Astrocyte of the hippocampus (primary cell): ENCODE measurements around the gene ATPAF1.
"Not testable (repeated sequence)": the region's sequence is repeated elsewhere in the genome, so short reads cannot be mapped to it uniquely, and the experiment has no call there.

ENCODE experiments used
- DNase-seq: peaks from one replicate; pipeline ENCODE4 v3.0.0; 2011; ENCODE audit warnings: low read depth, low spot score

The ATPAF1 gene

GRCh38 chr1:46667782-46668760, at the start of gene ATPAF1:
ATPAF1 (minus strand) TSS chr1:46668364; CDS start chr1:46668322, 42 bp downstream.
- peak; percentile 87 for DNase-seq

- no peak for DNase-seq
These were observed 49.5 kb upstream of the ATPAF1 start for GRCh38 chr1:46717654-46718053.

- no peak for DNase-seq
These were observed 46.8 kb upstream of the ATPAF1 start for GRCh38 chr1:46714976-46715375.

GRCh38 chr1:46708121-46708520, 40.0 kb upstream of the ATPAF1 start:
- no peak for DNase-seq

DNA sequence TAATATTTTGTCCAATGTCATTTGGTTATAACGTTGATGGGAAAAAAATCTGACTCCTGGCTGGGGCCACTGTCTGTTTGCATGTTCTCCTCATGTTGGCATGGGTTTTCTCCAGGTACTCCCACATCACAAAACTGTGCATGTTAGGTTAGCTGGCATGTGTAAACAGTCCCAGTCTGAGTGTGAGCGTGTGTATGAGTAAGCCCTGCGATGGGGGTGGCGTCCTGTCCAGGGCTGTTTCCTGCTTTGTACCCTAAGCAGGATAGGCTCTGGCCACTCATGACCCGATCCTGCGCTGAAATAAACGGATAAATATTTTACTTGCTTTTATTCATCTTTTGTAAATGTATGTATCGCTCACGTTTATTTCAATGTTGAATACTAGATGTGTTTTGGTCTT, 37.2 kb upstream of the ATPAF1 start:
- DNase-seq: no peak

GRCh38 chr1:46703927-46704641, 35.9 kb upstream of the ATPAF1 start:
- DNase-seq: no peak

DNA sequence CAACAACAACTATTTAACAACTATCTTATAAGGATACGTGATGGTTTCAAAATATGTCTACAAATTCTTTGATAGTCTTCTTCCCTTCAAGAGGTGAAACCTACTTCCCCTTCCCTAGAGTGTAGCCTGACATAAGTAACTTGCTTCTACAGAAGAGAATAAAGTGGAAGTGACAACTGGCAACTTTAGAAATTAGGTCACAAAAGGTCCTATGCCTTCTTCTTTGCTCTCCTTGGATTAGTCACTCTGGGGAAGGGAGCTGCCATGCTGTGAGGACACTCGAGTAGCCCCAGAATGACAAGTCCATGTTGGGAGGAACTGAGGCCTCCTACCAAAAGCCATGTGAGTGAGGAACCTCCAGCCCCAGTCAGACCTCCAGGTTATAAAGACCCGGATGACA, 31.5 kb upstream of the ATPAF1 start:
- no peak for DNase-seq

DNA sequence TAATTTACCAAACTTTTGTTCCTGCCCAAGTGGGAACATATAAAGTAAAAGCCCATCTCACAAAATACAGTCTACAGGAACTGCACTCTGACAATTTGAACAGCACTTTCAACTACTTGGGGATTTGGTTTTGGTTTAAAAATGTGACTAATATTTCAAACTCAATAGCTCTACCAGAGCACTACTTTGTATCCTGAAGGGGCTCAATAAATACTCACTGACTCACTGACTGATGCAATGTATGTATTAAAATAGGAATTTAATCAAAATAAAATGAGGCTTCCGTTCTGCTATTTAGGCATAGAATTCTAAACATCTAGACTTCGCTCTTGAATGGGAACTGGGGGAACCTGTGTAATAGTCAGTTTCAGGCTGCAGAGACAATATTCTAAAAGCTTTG, 28.9 kb upstream of the ATPAF1 start:
- DNase-seq: no peak

GRCh38 chr1:46694676-46695075, 26.5 kb upstream of the ATPAF1 start:
- DNase-seq: not testable (repeated sequence)

DNA sequence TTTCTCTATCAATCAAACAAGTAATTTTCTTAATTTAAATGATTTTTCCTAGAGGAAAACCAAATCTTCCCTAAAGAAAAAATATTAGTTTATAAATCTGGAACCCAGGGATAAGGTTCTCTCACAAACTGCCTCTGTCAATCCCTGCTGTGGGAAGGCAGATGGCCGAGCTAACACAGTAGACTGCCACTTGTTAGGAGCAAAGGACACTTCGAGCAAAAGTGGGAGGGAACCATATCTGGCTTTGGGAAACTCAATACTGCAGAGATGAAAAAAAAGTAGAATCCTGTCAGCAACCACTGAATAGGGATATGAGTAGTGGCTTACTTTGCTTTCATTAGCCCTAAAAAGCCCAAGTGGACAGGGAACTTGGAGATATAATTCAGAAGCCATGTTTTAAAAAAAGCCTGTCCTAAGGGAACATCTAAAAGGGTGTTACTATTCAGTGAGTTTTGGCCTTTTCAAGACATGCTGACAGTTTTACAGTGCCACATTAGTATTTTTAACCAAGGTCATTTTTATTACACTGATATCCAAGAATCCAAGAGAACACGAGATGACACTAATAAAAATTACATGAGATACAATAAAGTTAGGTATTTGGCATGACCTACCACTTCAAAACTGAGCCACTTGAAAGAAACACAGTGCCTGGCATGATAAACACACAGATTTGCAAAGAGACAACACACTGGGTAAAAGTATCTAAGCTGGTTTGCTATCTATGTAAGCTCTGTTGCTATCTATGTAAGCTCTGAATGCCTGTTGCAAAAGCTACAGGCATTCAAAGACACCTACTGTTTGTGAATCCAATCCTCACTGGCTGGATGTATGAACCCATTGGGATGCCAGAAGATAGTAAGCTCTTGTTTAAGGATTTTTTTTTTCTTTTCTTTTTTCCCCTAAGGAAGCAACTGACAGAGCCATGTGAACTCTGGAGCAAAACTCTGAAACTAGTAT, 24.9 kb upstream of the ATPAF1 start:
- no peak for DNase-seq

GRCh38 chr1:46691997-46692790, 24.0 kb upstream of the ATPAF1 start:
- DNase-seq: peak; percentile 38

GRCh38 chr1:46690931-46691421, 22.8 kb upstream of the ATPAF1 start:
- DNase-seq: peak; percentile 53

DNA sequence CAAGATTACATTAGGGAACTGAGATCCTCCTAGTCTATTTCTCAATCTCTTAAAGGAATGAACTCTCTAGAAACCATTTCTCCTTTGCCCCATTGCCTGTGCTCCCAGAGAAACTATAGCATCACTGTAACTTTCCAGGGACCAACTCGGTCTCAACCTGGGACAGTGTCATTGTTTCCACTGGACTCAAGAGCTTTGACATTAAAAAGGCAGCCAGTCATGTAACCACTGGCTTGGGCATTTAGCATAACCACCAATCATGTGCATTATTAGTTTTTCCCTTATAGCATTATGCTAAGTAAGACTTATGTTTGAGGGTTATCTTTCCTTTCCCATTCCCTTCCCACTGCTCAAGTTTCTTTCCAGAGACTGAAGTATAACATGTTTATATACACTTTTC, 21.7 kb upstream of the ATPAF1 start:
- DNase-seq: no peak

DNA sequence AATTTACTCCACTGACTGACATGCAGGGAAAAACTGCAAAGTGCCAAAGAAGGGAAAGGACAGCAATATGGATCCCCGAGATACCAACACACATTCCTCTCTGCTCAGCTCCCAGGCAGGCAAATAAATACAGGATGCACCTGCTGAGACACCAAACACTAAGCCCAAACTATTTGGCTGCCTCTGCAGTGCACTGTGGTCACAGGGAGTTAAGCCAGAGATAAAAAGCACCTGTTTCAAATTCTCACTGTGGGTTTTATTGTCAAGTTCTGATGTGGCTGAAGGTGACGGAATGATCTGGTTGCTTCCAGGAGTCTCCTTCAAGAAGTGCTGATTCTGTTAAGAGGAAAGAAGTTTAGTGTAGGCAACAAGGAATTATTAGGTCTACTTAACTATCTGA, 21.2 kb upstream of the ATPAF1 start:
- no peak for DNase-seq

GRCh38 chr1:46687921-46688509, 19.9 kb upstream of the ATPAF1 start:
- DNase-seq: no peak

- peak; percentile 89 for DNase-seq
These were observed 19.0 kb upstream of the ATPAF1 start for GRCh38 chr1:46687093-46687659.

GRCh38 chr1:46686255-46686654, 18.1 kb upstream of the ATPAF1 start:
- DNase-seq: no peak

- no peak for DNase-seq
These were observed 16.5 kb upstream of the ATPAF1 start for GRCh38 chr1:46684670-46685069.

DNA sequence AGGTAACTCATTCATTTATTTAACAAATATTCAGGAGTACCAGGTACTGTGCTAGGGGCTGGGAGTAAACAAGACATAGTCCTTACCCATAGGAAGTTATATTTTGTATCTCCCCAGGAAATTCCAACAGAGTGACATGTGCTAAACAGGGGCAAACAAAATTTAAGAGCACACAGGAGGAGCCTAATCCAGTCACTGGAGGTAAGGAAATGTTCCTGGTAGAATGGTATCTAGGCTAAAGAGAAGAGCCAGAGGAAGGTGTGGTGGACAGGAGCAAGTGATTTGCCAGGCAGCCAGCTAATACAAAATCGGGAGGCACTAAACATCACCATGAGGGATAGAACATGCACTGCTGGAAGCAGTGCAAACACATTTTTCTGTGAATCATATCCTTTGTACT, 13.9 kb upstream of the ATPAF1 start:
- DNase-seq: no peak
